ENCODE measurements around the gene COLEC11.
"Not testable (repeated sequence)": the region's sequence is repeated elsewhere in the genome, so short reads cannot be mapped to it uniquely, and the experiment has no call there.

The COLEC11 gene

DNA sequence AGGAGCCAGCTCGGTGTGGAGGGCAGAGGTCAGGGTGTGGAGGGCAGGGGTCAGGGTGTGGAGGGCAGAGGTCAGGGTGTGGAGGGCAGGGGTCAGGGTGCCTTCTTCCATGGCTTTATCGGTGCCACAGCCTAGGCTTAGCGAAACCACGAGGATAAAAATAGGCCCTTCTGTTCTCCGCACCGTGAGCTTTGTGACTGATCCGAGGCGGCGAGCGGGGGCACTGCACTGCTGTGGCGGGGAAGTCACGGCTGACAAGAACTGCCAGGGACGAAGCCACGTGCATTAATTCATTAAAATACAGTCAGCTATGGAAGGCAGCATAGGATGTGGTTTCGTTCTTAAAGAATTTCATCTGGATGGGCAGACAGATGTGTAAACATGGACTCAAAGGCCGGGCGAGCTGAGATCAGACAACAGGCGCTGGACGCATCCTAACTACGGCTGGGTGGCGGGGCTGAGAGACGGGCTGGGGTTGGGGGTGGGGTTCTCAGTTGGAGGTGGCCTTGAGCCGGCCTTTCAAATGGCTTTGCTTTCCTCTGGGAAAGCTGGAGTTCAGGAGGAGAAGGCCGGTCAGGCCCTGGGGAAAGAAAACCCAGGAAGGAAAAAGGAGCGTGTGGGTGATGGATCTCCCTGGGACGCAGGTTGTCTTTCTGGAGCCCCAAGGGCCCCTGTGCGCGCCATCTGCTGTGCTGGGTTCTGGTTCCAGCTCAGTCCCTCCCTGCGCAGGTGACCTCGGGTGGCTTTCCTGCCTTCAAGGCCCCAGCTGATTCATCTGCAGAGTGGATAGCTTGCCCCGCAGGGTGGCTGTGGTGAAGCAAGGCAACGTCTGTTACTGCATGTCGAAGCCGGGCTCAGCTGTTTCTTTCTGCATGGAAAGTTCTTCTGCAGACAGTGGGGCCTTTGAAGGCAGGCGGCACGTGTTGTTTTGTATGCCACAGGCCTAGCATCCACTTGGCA is 62.1 kb downstream of the COLEC11 start:
- Histone ChIP-seq H3K36me3 (ENCODE audit: control insufficient read depth in 2 of 2, insufficient read depth in 2 of 2, low read length in 2 of 2) (no peaks in the 10 kb centered on the region), H3K27ac (ENCODE audit: low read length) (no peak overlapping the region), H3K9ac (ENCODE audit: low read length in 2 of 2) (no peak overlapping the region), H3K4me1 (ENCODE audit: control insufficient read depth, insufficient read depth, low read length) (peaks cover 7% of the 10 kb centered on the region), H3K4me3 (ENCODE audit: low read length in 2 of 2) (no peak overlapping the region), H3K27me3 (ENCODE audit: control insufficient read depth in 1 of 2, insufficient read depth in 2 of 2, low read length in 2 of 2) (no peaks in the 10 kb centered on the region), H3K9me3 (ENCODE audit: control insufficient read depth in 2 of 2, low read length in 2 of 2) (no peaks in the 10 kb centered on the region)

GRCh38 chr2:3657881-3658280 is 63.0 kb downstream of the COLEC11 start, which contains the start of gene ALLC:
Gene ALLC, plus strand, starts transcription at chr2:3658200. Its CDS starts 12,958 bp downstream, at chr2:3671158.
- Histone ChIP-seq H3K9ac (ENCODE audit: low read length in 2 of 2) (no peak within 1 kb of the TSS), H3K4me3 (ENCODE audit: low read length in 2 of 2) (no peak within 1 kb of the TSS), H3K27ac (ENCODE audit: low read length) (no peak within 1 kb of the TSS), H3K27me3 (ENCODE audit: control insufficient read depth in 1 of 2, insufficient read depth in 2 of 2, low read length in 2 of 2) (no peaks in the 10 kb centered on the region), H3K4me1 (ENCODE audit: control insufficient read depth, insufficient read depth, low read length) (peaks cover 4% of the 10 kb centered on the region), H3K9me3 (ENCODE audit: control insufficient read depth in 2 of 2, low read length in 2 of 2) (no peaks in the 10 kb centered on the region), H3K36me3 (ENCODE audit: control insufficient read depth in 2 of 2, insufficient read depth in 2 of 2, low read length in 2 of 2) (no peaks in the 10 kb centered on the region)

DNA sequence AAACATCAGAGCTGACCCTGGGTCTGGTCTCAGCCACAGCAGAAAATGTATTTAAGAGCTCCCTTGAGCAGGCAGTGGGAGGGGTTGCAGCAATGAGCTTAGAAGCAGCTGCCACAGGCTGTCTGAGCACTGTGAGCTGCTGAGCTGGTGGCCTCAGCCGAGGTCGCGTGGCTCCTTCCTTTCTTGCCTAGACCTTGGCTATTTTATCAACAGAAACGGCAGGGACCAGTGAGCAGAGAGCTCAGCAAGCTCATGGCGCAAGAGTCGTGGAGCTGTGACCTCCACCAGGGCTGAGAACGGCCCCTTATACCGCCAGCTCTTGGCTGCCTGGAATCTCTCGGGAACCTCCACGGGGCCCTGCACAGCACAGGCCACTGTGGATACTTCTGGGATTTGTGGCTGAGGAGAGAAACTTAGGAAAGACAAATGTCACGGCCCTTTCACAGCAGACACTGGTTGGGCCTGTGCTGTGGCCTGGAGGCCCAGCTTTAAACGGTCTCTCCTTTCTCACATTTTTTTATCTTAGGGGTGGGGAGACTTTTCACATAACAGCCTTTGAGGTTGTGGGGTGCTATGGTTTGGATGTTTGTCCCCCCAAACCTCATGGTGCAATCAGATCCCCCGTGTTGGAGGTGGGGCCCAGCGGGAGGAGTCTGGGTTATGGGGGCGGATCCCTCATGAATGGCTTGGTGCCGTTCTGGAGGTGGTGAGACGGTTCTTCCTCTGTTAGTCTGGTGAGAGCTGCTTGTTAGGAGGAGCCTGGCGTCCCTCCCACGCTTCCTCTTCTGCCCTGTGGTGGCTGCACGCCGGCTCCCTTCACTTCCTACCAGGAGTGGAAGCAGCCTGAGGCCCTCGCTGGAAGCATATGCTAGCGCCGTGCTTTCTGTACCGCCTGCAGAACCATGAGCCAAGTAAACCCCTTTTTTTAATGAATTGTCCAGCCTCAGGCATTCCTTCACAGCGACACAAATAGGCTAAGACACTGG is 64.8 kb downstream of the COLEC11 start:
- Histone ChIP-seq H3K9me3 (ENCODE audit: control insufficient read depth in 2 of 2, low read length in 2 of 2) (no peaks in the 10 kb centered on the region), H3K4me3 (ENCODE audit: low read length in 2 of 2) (no peak overlapping the region), H3K27ac (ENCODE audit: low read length) (no peak overlapping the region), H3K36me3 (ENCODE audit: control insufficient read depth in 2 of 2, insufficient read depth in 2 of 2, low read length in 2 of 2) (no peaks in the 10 kb centered on the region), H3K4me1 (ENCODE audit: control insufficient read depth, insufficient read depth, low read length) (peaks cover 4% of the 10 kb centered on the region), H3K27me3 (ENCODE audit: control insufficient read depth in 1 of 2, insufficient read depth in 2 of 2, low read length in 2 of 2) (no peaks in the 10 kb centered on the region), H3K9ac (ENCODE audit: low read length in 2 of 2) (no peak overlapping the region)

GRCh38 chr2:3660640-3661039 is 65.7 kb downstream of the COLEC11 start:
- not testable (repeated sequence) for H3K4me1 ChIP-seq (ENCODE audit: control insufficient read depth, insufficient read depth, low read length); H3K27me3 ChIP-seq (ENCODE audit: control insufficient read depth in 1 of 2, insufficient read depth in 2 of 2, low read length in 2 of 2); H3K4me3 ChIP-seq (ENCODE audit: low read length in 2 of 2); H3K9me3 ChIP-seq (ENCODE audit: control insufficient read depth in 2 of 2, low read length in 2 of 2); H3K27ac ChIP-seq (ENCODE audit: low read length); H3K9ac ChIP-seq (ENCODE audit: low read length in 2 of 2); H3K36me3 ChIP-seq (ENCODE audit: control insufficient read depth in 2 of 2, insufficient read depth in 2 of 2, low read length in 2 of 2)

DNA sequence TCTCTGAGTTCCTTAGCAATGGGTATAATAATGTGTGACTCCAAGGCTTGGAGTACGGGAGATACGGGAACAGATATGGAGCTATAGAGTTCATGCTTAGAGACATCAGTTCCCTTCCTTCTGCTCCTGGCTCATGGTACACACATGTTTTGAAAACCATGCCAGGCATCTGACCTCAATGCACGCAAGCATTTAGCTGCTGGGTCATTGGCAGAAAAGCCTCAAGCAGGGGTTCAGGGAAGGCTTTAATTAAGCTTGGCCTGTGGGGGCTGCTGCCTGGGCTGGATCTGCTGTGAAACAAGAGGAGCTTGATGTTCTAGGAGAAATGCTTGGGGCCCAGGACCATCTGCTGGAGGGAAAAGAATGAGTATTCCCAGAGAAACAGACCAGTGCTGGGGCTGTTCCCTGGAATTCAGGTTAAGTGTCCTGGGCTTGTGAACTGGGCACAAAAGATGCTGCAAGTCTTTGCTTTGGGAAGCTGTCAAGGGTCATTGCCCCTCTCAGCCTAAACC is 66.3 kb downstream of the COLEC11 start:
- Histone ChIP-seq H3K27ac (ENCODE audit: low read length) (no peak overlapping the region), H3K4me1 (ENCODE audit: control insufficient read depth, insufficient read depth, low read length) (peaks cover 4% of the 10 kb centered on the region), H3K9me3 (ENCODE audit: control insufficient read depth in 2 of 2, low read length in 2 of 2) (no peaks in the 10 kb centered on the region), H3K36me3 (ENCODE audit: control insufficient read depth in 2 of 2, insufficient read depth in 2 of 2, low read length in 2 of 2) (no peaks in the 10 kb centered on the region), H3K4me3 (ENCODE audit: low read length in 2 of 2) (no peak overlapping the region), H3K9ac (ENCODE audit: low read length in 2 of 2) (no peak overlapping the region), H3K27me3 (ENCODE audit: control insufficient read depth in 1 of 2, insufficient read depth in 2 of 2, low read length in 2 of 2) (peaks cover 0 to 2% of the 10 kb centered on the region in 2 donors)

- H3K27ac ChIP-seq (ENCODE audit: low read length) = no peak overlapping the region
- no peak overlapping the region for H3K4me3 ChIP-seq (ENCODE audit: low read length in 2 of 2)
- H3K9me3 ChIP-seq (ENCODE audit: control insufficient read depth in 2 of 2, low read length in 2 of 2) = no peaks in the 10 kb centered on the region
- H3K4me1 ChIP-seq (ENCODE audit: control insufficient read depth, insufficient read depth, low read length) = peaks cover 4% of the 10 kb centered on the region
- no peaks in the 10 kb centered on the region for H3K36me3 ChIP-seq (ENCODE audit: control insufficient read depth in 2 of 2, insufficient read depth in 2 of 2, low read length in 2 of 2)
- H3K9ac ChIP-seq (ENCODE audit: low read length in 2 of 2) = no peak overlapping the region
- peaks cover 0 to 5% of the 10 kb centered on the region in 2 donors for H3K27me3 ChIP-seq (ENCODE audit: control insufficient read depth in 1 of 2, insufficient read depth in 2 of 2, low read length in 2 of 2)
Observed at GRCh38 chr2:3662239-3662638, 67.3 kb downstream of the COLEC11 start.

DNA sequence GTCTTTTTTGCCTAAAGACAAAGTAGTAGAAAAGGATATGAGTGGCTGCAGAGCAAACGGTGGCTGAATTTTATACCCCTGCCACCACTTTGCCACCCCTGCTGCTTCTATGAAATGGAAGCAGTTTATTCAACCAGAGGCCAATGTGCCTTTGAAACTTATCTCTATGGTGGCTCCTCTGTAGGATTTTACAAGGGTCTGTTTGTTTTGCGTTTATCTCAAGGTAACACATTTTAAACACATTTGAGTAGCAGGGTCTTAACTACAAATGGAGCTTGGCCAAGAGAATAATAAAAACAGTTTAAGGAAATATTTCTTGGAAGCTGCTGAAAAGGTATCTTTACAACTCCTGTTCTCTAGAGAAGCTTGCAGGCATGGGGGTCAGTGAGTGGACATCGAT is 69.2 kb downstream of the COLEC11 start:
- no peak overlapping the region for H3K27ac ChIP-seq (ENCODE audit: low read length)
- H3K4me1 ChIP-seq (ENCODE audit: control insufficient read depth, insufficient read depth, low read length) = peaks cover 2% of the 10 kb centered on the region
- no peak overlapping the region for H3K9ac ChIP-seq (ENCODE audit: low read length in 2 of 2)
- H3K36me3 ChIP-seq (ENCODE audit: control insufficient read depth in 2 of 2, insufficient read depth in 2 of 2, low read length in 2 of 2) = no peaks in the 10 kb centered on the region
- H3K4me3 ChIP-seq (ENCODE audit: low read length in 2 of 2) = no peak overlapping the region
- no peaks in the 10 kb centered on the region for H3K9me3 ChIP-seq (ENCODE audit: control insufficient read depth in 2 of 2, low read length in 2 of 2)
- H3K27me3 ChIP-seq (ENCODE audit: control insufficient read depth in 1 of 2, insufficient read depth in 2 of 2, low read length in 2 of 2) = peaks cover 0 to 5% of the 10 kb centered on the region in 2 donors

DNA sequence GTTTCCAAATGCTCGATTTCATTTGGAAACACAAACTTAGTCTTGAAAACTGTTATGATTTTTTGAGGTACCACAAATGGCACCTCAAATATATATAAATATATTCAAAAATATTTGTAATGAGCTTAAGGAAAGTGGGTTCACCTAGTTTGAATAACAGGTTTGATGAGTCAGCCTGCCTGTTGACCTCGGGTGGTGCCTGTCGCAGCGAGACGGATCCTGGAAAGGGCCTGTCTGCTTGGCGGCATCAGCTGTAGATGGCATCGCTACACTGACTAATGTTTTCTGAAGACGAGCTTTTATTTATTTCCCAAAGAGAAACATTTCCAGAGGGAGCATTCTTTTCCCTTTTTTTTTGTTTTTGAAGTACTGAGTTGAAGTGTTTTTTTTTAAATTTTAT is 70.0 kb downstream of the COLEC11 start:
- Histone ChIP-seq H3K9me3 (ENCODE audit: control insufficient read depth in 2 of 2, low read length in 2 of 2) (no peaks in the 10 kb centered on the region), H3K4me3 (ENCODE audit: low read length in 2 of 2) (no peak overlapping the region), H3K36me3 (ENCODE audit: control insufficient read depth in 2 of 2, insufficient read depth in 2 of 2, low read length in 2 of 2) (no peaks in the 10 kb centered on the region), H3K4me1 (ENCODE audit: control insufficient read depth, insufficient read depth, low read length) (no peaks in the 10 kb centered on the region), H3K9ac (ENCODE audit: low read length in 2 of 2) (no peak overlapping the region), H3K27ac (ENCODE audit: low read length) (no peak overlapping the region), H3K27me3 (ENCODE audit: control insufficient read depth in 1 of 2, insufficient read depth in 2 of 2, low read length in 2 of 2) (peaks cover 0 to 5% of the 10 kb centered on the region in 2 donors)

- no peaks in the 10 kb centered on the region for H3K36me3 ChIP-seq (ENCODE audit: control insufficient read depth in 2 of 2, insufficient read depth in 2 of 2, low read length in 2 of 2)
Observed at GRCh38 chr2:3665886-3666612, 71.1 kb downstream of the COLEC11 start.

DNA sequence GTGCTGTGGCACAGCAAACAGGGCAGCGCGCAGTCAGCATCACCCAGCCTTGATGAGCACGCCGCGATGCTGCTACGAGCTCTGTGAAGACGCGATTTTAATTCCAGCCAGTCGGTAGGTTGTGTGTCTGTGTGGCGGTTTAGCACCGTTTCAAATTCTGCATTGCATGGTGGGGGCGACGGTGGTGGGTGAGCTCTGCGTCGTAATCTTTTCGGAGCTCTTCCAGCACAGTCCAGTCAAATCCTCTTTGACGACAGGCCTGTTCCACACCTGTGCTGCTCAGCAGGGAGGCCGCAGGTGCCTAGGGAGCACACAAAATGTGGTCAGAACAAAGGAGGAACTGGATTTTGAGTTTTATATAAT is 71.7 kb downstream of the COLEC11 start:
- H3K36me3 ChIP-seq (ENCODE audit: control insufficient read depth in 2 of 2, insufficient read depth in 2 of 2, low read length in 2 of 2) = no peaks in the 10 kb centered on the region
- H3K27me3 ChIP-seq (ENCODE audit: control insufficient read depth in 1 of 2, insufficient read depth in 2 of 2, low read length in 2 of 2) = peaks cover 0 to 5% of the 10 kb centered on the region in 2 donors
- H3K9ac ChIP-seq (ENCODE audit: low read length in 2 of 2) = no peak overlapping the region
- H3K27ac ChIP-seq (ENCODE audit: low read length) = no peak overlapping the region
- H3K9me3 ChIP-seq (ENCODE audit: control insufficient read depth in 2 of 2, low read length in 2 of 2) = no peaks in the 10 kb centered on the region
- H3K4me3 ChIP-seq (ENCODE audit: low read length in 2 of 2) = no peak overlapping the region
- no peaks in the 10 kb centered on the region for H3K4me1 ChIP-seq (ENCODE audit: control insufficient read depth, insufficient read depth, low read length)

More at GRCh38 chr2:3665886-3666612, 71.1 kb downstream of the COLEC11 start:
- Histone ChIP-seq H3K27ac (ENCODE audit: low read length) (no peak overlapping the region), H3K9me3 (ENCODE audit: control insufficient read depth in 2 of 2, low read length in 2 of 2) (no peaks in the 10 kb centered on the region), H3K9ac (ENCODE audit: low read length in 2 of 2) (no peak overlapping the region), H3K4me1 (ENCODE audit: control insufficient read depth, insufficient read depth, low read length) (no peaks in the 10 kb centered on the region), H3K4me3 (ENCODE audit: low read length in 2 of 2) (no peak overlapping the region), H3K27me3 (ENCODE audit: control insufficient read depth in 1 of 2, insufficient read depth in 2 of 2, low read length in 2 of 2) (peaks cover 0 to 5% of the 10 kb centered on the region in 2 donors)
